Fibroblast of lung (primary cell): ENCODE measurements around the gene NIPAL4.

Source experiments
- EZH2 ChIP-seq: IDR thresholded peaks from 2 replicates; pipeline ENCODE4 v1.5.1; 2012; ENCODE audit warnings: low read length, control low read depth, mild to moderate bottlenecking; ENCODE audit errors: missing control alignments
- TF ChIP-seq, protein P1 (sequence below), 2 donors: IDR thresholded peaks in 1 of 2; conservative IDR thresholded peaks in 1 of 2; 1 replicate in 1 of 2; 2 replicates in 1 of 2; pipeline ENCODE4 v1.5.1; 2011 to 2012; ENCODE audit warnings: low read length in 2 of 2, control low read depth in 1 of 2, inconsistent platforms in 1 of 2, low read depth in 1 of 2, mild to moderate bottlenecking in 1 of 2

DNA sequence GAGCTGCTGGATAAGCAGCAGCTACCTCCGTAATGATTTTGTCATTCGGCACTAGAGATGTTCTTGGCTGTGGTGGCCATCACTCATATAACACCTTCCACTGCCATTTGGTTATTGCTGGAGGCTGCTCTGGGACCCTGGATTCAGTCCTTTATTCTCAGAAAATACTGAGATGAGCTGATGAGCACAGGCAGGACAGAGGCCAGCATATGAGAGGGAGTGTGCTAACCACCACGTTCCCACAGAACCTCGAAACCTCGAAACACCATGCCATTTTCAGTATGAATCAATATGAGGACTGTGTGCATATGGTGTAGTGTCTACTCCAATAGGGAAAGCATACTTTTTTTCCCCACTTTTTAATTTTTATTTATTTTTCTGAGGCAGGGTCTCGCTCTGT is 59.0 kb downstream of the NIPAL4 start:
- TF ChIP-seq, protein P1, sequence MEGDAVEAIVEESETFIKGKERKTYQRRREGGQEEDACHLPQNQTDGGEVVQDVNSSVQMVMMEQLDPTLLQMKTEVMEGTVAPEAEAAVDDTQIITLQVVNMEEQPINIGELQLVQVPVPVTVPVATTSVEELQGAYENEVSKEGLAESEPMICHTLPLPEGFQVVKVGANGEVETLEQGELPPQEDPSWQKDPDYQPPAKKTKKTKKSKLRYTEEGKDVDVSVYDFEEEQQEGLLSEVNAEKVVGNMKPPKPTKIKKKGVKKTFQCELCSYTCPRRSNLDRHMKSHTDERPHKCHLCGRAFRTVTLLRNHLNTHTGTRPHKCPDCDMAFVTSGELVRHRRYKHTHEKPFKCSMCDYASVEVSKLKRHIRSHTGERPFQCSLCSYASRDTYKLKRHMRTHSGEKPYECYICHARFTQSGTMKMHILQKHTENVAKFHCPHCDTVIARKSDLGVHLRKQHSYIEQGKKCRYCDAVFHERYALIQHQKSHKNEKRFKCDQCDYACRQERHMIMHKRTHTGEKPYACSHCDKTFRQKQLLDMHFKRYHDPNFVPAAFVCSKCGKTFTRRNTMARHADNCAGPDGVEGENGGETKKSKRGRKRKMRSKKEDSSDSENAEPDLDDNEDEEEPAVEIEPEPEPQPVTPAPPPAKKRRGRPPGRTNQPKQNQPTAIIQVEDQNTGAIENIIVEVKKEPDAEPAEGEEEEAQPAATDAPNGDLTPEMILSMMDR (conservative IDR thresholded peaks at IDR 0.05 in 1 of 2, IDR thresholded peaks at IDR 0.05 in 1 of 2; ENCODE audit: low read depth in 1 of 2, low read length in 2 of 2), result no peak
- no peak for TF ChIP-seq EZH2
